ENCODE measurements around the gene LINGO1.

LINGO1 gene

DNA sequence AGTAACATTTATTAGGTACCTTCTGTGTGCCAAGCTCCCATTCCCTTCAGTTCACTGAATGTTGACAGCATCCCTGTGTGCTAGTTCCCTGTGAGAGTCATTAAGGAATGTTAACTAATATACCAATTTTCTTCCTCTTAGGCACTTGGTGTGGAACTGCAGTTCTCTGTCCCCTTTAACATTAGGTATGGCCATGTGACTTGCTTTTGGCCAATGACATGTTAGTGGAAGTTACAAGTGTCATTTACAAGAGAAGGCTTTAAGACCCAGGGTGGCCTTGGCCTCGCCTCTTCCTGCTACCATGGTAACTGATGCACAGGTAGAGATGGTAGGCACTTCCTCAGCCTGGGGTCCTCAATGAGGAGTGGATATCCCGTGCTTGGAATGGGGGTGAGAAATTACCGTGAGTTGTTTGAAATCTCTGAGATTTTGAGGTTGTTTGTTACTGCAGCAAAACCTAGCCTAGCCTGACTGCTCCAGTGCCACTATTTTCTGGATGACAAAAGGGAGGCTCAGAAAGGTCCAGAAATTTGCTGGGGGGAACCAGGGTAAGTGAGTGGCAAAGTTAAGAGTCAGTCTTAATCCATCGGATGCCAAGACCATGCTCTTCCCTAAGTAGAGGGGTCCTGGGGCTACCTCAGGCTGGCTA lies 21.2 kb upstream of the LINGO1 start:
- H3K4me1 ChIP-seq (ENCODE audit: control insufficient read depth, insufficient read depth, low read length) = no peaks in the 10 kb centered on the region
- H3K9ac ChIP-seq (ENCODE audit: low read depth, low read length) = no peak overlapping the region
- no peaks in the 10 kb centered on the region for H3K27me3 ChIP-seq (ENCODE audit: control insufficient read depth, insufficient read depth, low read length)
- H3K36me3 ChIP-seq (ENCODE audit: control insufficient read depth, insufficient read depth, low read length) = no peaks in the 10 kb centered on the region
- no peaks in the 10 kb centered on the region for H3K9me3 ChIP-seq (ENCODE audit: control insufficient read depth, insufficient read depth, low read length)
- no peak overlapping the region for H3K4me3 ChIP-seq (ENCODE audit: low read depth, low read length)

DNA sequence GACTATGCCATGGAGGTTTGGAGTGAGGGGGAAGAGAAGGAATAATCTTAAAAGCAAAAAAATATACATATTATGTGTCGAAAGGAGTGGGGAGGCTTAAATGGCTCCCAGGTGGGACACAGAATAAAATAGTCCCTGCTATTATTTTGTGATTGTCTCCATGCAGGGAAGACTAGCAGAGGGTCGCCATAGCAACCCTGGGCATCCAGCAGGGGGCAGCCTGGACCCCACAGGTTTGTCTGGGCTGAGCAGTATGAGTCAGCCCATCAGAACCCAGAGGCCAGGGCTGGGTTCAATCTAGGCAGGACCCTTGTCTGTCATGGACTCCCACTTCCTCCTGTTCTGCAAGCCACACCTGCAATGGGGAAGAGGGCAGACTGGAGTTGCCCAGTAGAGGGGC lies 17.6 kb upstream of the LINGO1 start:
- H3K4me3 ChIP-seq (ENCODE audit: low read depth, low read length) = no peak overlapping the region
- H3K9me3 ChIP-seq (ENCODE audit: control insufficient read depth, insufficient read depth, low read length) = no peaks in the 10 kb centered on the region
- H3K9ac ChIP-seq (ENCODE audit: low read depth, low read length) = no peak overlapping the region
- no peaks in the 10 kb centered on the region for H3K4me1 ChIP-seq (ENCODE audit: control insufficient read depth, insufficient read depth, low read length)
- H3K36me3 ChIP-seq (ENCODE audit: control insufficient read depth, insufficient read depth, low read length) = no peaks in the 10 kb centered on the region
- H3K27me3 ChIP-seq (ENCODE audit: control insufficient read depth, insufficient read depth, low read length) = no peaks in the 10 kb centered on the region

DNA sequence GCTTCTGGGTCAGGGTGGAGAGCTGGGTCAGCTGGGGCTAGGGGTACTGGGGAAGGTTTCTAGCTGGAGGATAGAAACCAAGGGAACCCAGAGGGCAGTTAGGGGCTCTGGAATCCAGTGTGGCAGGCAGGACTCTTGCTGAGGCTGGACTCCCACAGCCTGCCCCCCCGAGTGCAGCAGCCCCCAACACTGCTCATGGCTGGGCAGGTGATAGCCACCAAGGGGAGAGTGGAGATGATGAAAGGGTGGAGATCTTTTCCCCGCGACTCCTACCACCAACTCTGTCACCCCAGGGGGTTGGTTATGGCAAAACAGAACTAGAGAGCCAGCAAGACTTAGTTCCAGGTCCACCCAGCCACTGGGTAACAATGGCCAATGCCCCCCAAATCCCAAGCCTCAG lies 16.9 kb upstream of the LINGO1 start:
- H3K27me3 ChIP-seq (ENCODE audit: control insufficient read depth, insufficient read depth, low read length) = no peaks in the 10 kb centered on the region
- H3K9ac ChIP-seq (ENCODE audit: low read depth, low read length) = no peak overlapping the region
- H3K9me3 ChIP-seq (ENCODE audit: control insufficient read depth, insufficient read depth, low read length) = no peaks in the 10 kb centered on the region
- no peaks in the 10 kb centered on the region for H3K36me3 ChIP-seq (ENCODE audit: control insufficient read depth, insufficient read depth, low read length)
- no peak overlapping the region for H3K4me3 ChIP-seq (ENCODE audit: low read depth, low read length)
- H3K4me1 ChIP-seq (ENCODE audit: control insufficient read depth, insufficient read depth, low read length) = no peaks in the 10 kb centered on the region

DNA sequence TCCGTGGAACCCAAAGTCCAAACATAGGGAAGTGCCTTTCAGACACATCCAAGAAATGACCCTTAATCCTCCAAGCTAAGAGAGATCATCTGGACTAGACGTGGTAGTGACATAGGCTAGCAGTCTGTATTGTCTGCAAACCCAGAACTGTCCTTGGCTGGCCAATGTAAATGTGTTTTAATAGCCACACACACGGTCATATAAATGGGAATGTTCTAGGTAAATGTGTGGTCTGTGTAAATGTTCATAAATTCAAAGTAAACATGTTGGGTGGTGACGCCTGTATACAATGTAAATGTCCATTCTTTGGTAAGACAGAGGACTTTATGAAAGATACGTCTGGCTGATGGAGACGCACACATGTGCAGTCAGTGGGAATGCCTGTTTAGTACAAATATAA lies 16.3 kb upstream of the LINGO1 start:
- Histone ChIP-seq H3K4me1 (ENCODE audit: control insufficient read depth, insufficient read depth, low read length) (no peaks in the 10 kb centered on the region), H3K4me3 (ENCODE audit: low read depth, low read length) (no peak overlapping the region), H3K9me3 (ENCODE audit: control insufficient read depth, insufficient read depth, low read length) (no peaks in the 10 kb centered on the region), H3K27me3 (ENCODE audit: control insufficient read depth, insufficient read depth, low read length) (no peaks in the 10 kb centered on the region), H3K9ac (ENCODE audit: low read depth, low read length) (no peak overlapping the region), H3K36me3 (ENCODE audit: control insufficient read depth, insufficient read depth, low read length) (no peaks in the 10 kb centered on the region)

DNA sequence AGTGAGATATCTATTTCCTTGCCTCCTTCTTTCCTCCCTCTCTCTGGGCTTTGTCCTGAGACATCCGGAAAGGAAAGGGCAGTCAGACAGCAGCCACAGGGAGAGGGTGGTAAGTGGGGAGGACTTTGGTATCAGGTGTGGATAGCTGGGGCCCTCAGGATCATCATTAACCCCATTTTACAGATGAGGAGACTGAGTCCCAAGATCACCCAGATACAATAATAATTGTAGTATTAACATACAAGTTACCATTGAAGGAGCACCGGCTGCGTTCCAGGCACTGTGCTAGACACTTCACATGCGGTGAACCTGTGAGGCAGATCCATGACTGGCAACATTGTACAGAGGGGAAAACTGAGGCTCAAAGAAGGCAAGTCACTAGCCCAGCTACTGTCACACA lies 15.2 kb upstream of the LINGO1 start:
- no peak overlapping the region for H3K9ac ChIP-seq (ENCODE audit: low read depth, low read length)
- H3K27me3 ChIP-seq (ENCODE audit: control insufficient read depth, insufficient read depth, low read length) = no peaks in the 10 kb centered on the region
- H3K4me1 ChIP-seq (ENCODE audit: control insufficient read depth, insufficient read depth, low read length) = no peaks in the 10 kb centered on the region
- H3K36me3 ChIP-seq (ENCODE audit: control insufficient read depth, insufficient read depth, low read length) = no peaks in the 10 kb centered on the region
- no peaks in the 10 kb centered on the region for H3K9me3 ChIP-seq (ENCODE audit: control insufficient read depth, insufficient read depth, low read length)
- no peak overlapping the region for H3K4me3 ChIP-seq (ENCODE audit: low read depth, low read length)

DNA sequence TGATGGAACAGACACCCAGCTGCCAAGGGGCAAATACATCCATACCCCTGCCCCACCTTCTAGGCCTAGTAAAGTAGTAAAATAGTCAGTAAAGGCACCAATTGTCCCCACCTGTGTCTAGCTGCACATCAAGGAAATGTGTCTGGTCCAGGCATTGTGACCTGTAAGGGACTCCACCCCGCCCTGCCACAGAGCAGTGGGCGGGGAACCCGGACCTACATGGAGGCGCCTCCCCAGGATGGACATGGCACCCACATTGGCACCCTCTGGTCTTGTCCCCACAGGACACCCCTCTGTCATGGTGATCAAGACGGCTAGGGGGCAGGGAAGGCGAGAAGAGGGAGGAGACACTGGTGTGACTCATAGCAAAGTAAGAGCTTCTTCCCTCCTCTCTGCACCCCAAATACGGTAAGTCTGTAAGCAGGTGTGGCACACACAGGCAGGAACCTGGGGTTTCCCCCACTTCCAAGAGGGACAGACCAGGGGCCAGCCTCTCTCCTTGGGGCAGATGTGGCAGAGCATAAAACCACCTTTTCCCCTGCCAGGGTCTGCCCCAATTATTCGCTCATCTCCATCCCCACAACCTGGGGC lies 13.5 kb upstream of the LINGO1 start:
- no peaks in the 10 kb centered on the region for H3K4me1 ChIP-seq (ENCODE audit: control insufficient read depth, insufficient read depth, low read length)
- no peaks in the 10 kb centered on the region for H3K9me3 ChIP-seq (ENCODE audit: control insufficient read depth, insufficient read depth, low read length)
- H3K36me3 ChIP-seq (ENCODE audit: control insufficient read depth, insufficient read depth, low read length) = no peaks in the 10 kb centered on the region
- H3K4me3 ChIP-seq (ENCODE audit: low read depth, low read length) = no peak overlapping the region
- H3K9ac ChIP-seq (ENCODE audit: low read depth, low read length) = no peak overlapping the region
- no peaks in the 10 kb centered on the region for H3K27me3 ChIP-seq (ENCODE audit: control insufficient read depth, insufficient read depth, low read length)

DNA sequence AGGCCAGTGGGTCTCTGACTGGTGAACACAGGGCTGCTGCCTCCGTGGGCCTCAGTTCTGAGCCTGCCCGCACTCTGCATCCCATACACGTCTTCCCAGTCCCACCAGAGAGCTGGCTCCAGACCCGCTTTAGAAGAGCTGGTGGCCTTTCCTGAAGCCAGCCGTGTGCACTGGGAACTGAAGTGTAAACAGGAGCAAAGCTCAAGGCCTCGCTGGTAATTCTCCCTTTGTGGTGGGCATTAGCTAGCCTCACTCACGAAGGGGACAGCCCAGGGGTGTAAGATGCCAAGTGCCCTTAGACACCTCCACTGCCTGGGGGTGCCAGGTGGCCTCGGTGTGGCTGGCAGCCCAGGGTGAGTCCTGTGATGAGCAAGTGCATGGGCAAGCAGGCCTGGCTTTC lies 12.9 kb upstream of the LINGO1 start:
- H3K36me3 ChIP-seq (ENCODE audit: control insufficient read depth, insufficient read depth, low read length) = no peaks in the 10 kb centered on the region
- H3K27me3 ChIP-seq (ENCODE audit: control insufficient read depth, insufficient read depth, low read length) = no peaks in the 10 kb centered on the region
- H3K4me3 ChIP-seq (ENCODE audit: low read depth, low read length) = no peak overlapping the region
- H3K9me3 ChIP-seq (ENCODE audit: control insufficient read depth, insufficient read depth, low read length) = no peaks in the 10 kb centered on the region
- no peak overlapping the region for H3K9ac ChIP-seq (ENCODE audit: low read depth, low read length)
- H3K4me1 ChIP-seq (ENCODE audit: control insufficient read depth, insufficient read depth, low read length) = no peaks in the 10 kb centered on the region

DNA sequence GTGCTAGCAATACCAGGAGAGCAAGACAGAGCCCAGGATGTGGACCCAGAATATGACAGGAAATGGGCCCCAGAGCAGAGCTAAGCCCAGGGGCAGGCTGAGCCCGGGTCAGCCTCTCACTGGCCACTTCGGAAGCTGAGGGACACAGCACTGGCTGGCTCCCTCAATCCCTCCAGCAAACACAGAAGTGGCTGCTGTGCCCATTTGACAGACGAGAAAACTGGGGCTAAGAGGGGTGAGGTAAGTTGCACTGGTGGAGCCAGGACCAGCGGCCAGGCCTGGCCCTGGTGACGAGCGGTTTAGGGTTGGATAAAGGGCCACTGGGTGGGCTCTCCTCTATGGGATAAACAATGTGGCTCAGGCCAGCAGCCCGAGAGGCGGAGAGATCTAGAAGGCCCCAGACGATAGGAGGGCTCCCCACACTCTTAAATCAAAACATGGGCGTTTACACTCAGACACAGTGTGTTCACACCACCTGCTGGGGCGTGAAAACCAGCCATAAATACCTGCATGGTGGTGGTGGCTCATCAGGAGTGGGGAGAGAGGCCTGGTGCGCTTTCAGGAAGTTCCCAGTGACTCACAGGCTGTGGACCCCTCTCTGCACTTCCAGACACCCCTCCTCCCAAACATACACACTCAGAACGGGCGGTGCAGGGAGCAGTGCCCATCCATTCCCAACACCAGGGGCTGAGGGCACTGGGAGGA lies 12.0 kb upstream of the LINGO1 start:
- Histone ChIP-seq H3K4me3 (ENCODE audit: low read depth, low read length) (no peak overlapping the region), H3K27me3 (ENCODE audit: control insufficient read depth, insufficient read depth, low read length) (no peaks in the 10 kb centered on the region), H3K9me3 (ENCODE audit: control insufficient read depth, insufficient read depth, low read length) (no peaks in the 10 kb centered on the region), H3K36me3 (ENCODE audit: control insufficient read depth, insufficient read depth, low read length) (no peaks in the 10 kb centered on the region), H3K9ac (ENCODE audit: low read depth, low read length) (no peak overlapping the region), H3K4me1 (ENCODE audit: control insufficient read depth, insufficient read depth, low read length) (no peaks in the 10 kb centered on the region)

DNA sequence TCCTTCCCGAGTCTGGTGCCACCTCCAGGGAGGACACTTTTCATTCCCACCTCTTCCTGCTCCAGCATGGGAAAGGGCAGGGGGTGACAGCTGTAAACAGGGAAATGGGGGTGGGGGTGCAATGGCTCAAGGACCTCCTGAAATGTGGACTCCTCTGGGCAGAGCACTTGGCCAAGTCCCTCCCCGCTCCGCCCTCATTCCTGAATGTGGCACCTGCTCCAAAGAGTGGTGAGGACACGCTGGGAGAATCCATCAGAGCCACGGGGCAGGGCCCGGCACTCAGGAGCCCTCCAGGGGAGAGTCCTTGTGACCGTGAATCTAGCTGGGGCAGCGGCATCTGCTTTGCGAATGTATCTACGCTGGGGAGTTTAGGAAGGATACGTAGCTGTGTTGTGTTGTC lies 11.1 kb upstream of the LINGO1 start:
- Histone ChIP-seq H3K27me3 (ENCODE audit: control insufficient read depth, insufficient read depth, low read length) (no peaks in the 10 kb centered on the region), H3K9ac (ENCODE audit: low read depth, low read length) (no peak overlapping the region), H3K9me3 (ENCODE audit: control insufficient read depth, insufficient read depth, low read length) (no peaks in the 10 kb centered on the region), H3K4me1 (ENCODE audit: control insufficient read depth, insufficient read depth, low read length) (no peaks in the 10 kb centered on the region), H3K36me3 (ENCODE audit: control insufficient read depth, insufficient read depth, low read length) (no peaks in the 10 kb centered on the region), H3K4me3 (ENCODE audit: low read depth, low read length) (no peak overlapping the region)

DNA sequence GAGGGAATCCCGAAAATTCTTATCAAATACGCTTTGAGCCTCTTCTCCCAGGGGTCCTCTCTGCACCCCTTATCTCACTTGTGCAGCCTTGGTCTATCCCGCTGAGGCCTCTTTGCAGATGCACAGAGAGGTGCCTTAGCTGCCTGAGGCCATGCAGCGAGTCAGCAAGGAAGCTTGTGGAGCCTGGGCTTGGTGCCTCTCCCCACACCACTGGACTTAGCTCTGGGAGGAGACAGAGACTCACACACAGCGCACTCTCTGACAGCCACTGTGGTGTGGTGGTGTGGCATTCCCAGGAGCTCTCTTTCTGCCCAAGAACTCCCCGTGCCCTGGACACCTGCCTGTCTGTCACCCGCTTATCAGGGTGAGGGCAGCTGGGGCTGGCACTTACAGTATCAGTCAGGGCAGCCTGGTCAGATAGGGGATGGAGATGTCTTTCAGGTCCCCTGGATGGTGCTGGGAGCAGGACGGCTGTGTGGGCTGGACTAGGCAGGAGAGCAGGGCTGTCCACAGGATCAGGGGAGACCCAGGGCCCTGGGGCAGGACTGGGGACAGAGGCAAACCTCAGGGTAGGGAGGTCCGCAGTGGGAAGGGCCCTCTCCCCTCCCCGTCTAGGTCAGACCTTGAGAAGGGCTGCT lies 10.2 kb upstream of the LINGO1 start:
- no peaks in the 10 kb centered on the region for H3K9me3 ChIP-seq (ENCODE audit: control insufficient read depth, insufficient read depth, low read length)
- no peak overlapping the region for H3K4me3 ChIP-seq (ENCODE audit: low read depth, low read length)
- H3K9ac ChIP-seq (ENCODE audit: low read depth, low read length) = no peak overlapping the region
- no peaks in the 10 kb centered on the region for H3K4me1 ChIP-seq (ENCODE audit: control insufficient read depth, insufficient read depth, low read length)
- H3K27me3 ChIP-seq (ENCODE audit: control insufficient read depth, insufficient read depth, low read length) = no peaks in the 10 kb centered on the region
- no peaks in the 10 kb centered on the region for H3K36me3 ChIP-seq (ENCODE audit: control insufficient read depth, insufficient read depth, low read length)

DNA sequence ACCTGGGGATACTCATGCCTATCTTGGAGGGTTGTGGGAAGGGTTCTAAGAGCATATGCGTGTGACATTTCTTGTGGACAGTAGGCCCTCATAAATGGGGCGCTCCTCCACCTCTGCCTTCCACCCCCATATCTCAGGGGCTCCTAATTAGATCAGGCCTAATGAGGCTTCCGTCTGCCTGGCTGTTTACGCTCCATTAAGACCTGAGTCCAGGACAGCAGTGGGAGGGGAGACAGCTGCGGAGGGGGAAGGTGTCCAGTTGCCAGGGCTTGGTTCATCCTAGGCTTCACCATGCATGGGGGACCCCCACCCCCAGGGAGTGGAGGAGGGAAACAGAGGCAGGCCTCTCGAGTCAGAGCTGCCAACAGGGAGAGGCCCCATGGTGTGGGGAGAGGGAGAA lies 9.3 kb upstream of the LINGO1 start:
- no peaks in the 10 kb centered on the region for H3K9me3 ChIP-seq (ENCODE audit: control insufficient read depth, insufficient read depth, low read length)

DNA sequence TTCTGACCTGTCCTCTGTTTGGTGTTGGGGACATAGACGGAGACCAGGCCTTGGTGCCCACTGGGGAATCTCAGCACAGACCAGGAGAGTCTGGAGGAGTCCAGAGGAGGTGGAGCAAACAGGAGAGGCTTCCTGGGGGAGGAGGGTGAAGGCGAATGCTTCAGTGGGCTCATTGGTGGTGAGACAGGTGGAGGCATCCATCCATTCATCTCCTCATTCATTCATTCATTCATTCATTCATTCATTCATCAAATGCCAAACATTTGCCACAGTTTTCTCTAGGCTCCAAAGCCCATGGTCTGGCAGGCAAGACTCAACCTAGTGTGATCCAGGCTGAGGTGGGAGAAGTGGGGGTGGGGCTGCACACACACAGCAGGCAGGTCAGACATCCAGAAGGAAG lies 7.9 kb upstream of the LINGO1 start:
- Histone ChIP-seq H3K36me3 (ENCODE audit: control insufficient read depth, insufficient read depth, low read length) (no peaks in the 10 kb centered on the region), H3K4me3 (ENCODE audit: low read depth, low read length) (no peak overlapping the region), H3K9ac (ENCODE audit: low read depth, low read length) (no peak overlapping the region), H3K9me3 (ENCODE audit: control insufficient read depth, insufficient read depth, low read length) (no peaks in the 10 kb centered on the region), H3K27me3 (ENCODE audit: control insufficient read depth, insufficient read depth, low read length) (peaks cover 4% of the 10 kb centered on the region), H3K4me1 (ENCODE audit: control insufficient read depth, insufficient read depth, low read length) (no peaks in the 10 kb centered on the region)

More for the DNA sequence above, 9.3 kb upstream of the LINGO1 start:
- Histone ChIP-seq H3K4me3 (ENCODE audit: low read depth, low read length) (no peak overlapping the region), H3K27me3 (ENCODE audit: control insufficient read depth, insufficient read depth, low read length) (no peaks in the 10 kb centered on the region), H3K4me1 (ENCODE audit: control insufficient read depth, insufficient read depth, low read length) (no peaks in the 10 kb centered on the region), H3K9ac (ENCODE audit: low read depth, low read length) (no peak overlapping the region), H3K36me3 (ENCODE audit: control insufficient read depth, insufficient read depth, low read length) (no peaks in the 10 kb centered on the region)

Measured in iPS-15b (cell line).